HCT116 (cell line): Measurements from ENCODE around the gene ARHGEF25. TPM values are rescaled to one million over a fixed set of nuclear protein-coding genes. Genes with fewer than 3 reads are reported as not detected.

ENCODE experiments used
- ATAC-seq: fragments of 200-7000 bp; cut with Tn5 transposase; 2 replicates; pipeline ENCODE4 v1.9.1; 2020; ENCODE audit warnings: mild to moderate bottlenecking, moderate library complexity
- BruUV-seq: library from RNA; stranded (reverse); fragments of 400-500 nt; replicated peaks from 2 replicates; lab custom pipeline; 2021; lab: Mats Ljungman, UMichigan
- CTCF ChIA-PET: fragments of 300-600 bp; sonication (Branson Sonifier 250); formaldehyde crosslinking; loops from one replicate; lab custom pipeline; 2021; ENCODE audit warnings: antibody characterized with exemption; lab: Charles Lee
- POLR2A ChIA-PET: fragments of 300-600, 350-600 bp; sonication (Branson Sonifier 250); formaldehyde crosslinking; loops from one replicate; lab custom pipeline; 2021; ENCODE audit warnings: antibody characterized with exemption; lab: Charles Lee
- RAD21 ChIA-PET, 2 experiments: fragments of 300-600 bp; sonication (Branson Sonifier 250); formaldehyde crosslinking; loops; one replicate each; lab custom pipeline; 2023; ENCODE audit warnings: low total read pairs in 2 of 2; ENCODE audit not compliant: uncharacterized antibody in 2 of 2, unreplicated experiment in 2 of 2, low non-redundant PET in 1 of 2; lab: Charles Lee
- DNase-seq: peaks from one replicate; pipeline ENCODE4 v3.0.0-alpha.2; 2010; ENCODE audit warnings: low read depth, low spot score
- H2AFZ ChIP-seq: fragments of 200-600 bp; shearing (Covaris generic), sonication (generic); 2 replicates; pipeline ENCODE4 v1.6.1; 2017; ENCODE audit warnings: low read depth, mixed run types, mixed read lengths, antibody characterized with exemption, low read length; ENCODE audit not compliant: poor library complexity, severe bottlenecking
- H3K27ac ChIP-seq: 2 replicates; pipeline ENCODE4 v1.5.1; 2012; ENCODE audit warnings: low read depth, low read length
- H3K27me3 ChIP-seq: fragments of 200-600 bp; sonication (generic); 2 replicates; pipeline ENCODE4 v1.6.1; 2016; ENCODE audit warnings: mixed run types, low read length, mixed read lengths; ENCODE audit not compliant: insufficient read depth
- H3K36me3 ChIP-seq, 2 experiments: fragments of 200-500 bp in 1 of 2; fragments of 200-600 bp in 1 of 2; sonication (Bioruptor generic) in 1 of 2; sonication (generic) in 1 of 2; 2 replicates each; pipeline versions ENCODE4 v1.5.1 to v1.6.1; 2014 to 2016; ENCODE audit warnings: low read length in 2 of 2, inconsistent platforms in 1 of 2, mixed read lengths in 1 of 2, mixed run types in 1 of 2; ENCODE audit not compliant: insufficient read depth in 2 of 2, control insufficient read depth in 1 of 2
- H3K4me1 ChIP-seq, 2 experiments: fragments of 200-600 bp in 1 of 2; sonication (generic) in 1 of 2; 2 replicates each; pipeline versions ENCODE4 v1.5.1 to v1.6.1; 2012 to 2017; ENCODE audit warnings: low read length in 2 of 2, inconsistent platforms in 1 of 2, mild to moderate bottlenecking in 1 of 2, mixed read lengths in 1 of 2, mixed run types in 1 of 2, moderate library complexity in 1 of 2; ENCODE audit not compliant: insufficient read depth in 2 of 2, control insufficient read depth in 1 of 2
- H3K4me2 ChIP-seq: fragments of 200-600 bp; sonication (generic); 2 replicates; pipeline ENCODE4 v1.6.1; 2017; ENCODE audit warnings: mixed run types, low read length, mixed read lengths
- H3K4me3 ChIP-seq, 2 experiments: fragments of 200-600 bp in 1 of 2; sonication (generic) in 1 of 2; replicated peaks in 1 of 2; 2 replicates each; pipeline ENCODE4 v1.5.1; 2011 to 2016; ENCODE audit warnings: low read length in 2 of 2, control low read depth in 1 of 2, low read depth in 1 of 2, mild to moderate bottlenecking in 1 of 2, mixed read lengths in 1 of 2, mixed run types in 1 of 2
- H3K79me2 ChIP-seq: fragments of 200-600 bp; sonication (generic); 2 replicates; pipeline ENCODE4 v1.6.1; 2017; ENCODE audit warnings: mild to moderate bottlenecking, mixed run types, low read length, moderate library complexity, mixed read lengths; ENCODE audit not compliant: insufficient read depth
- H3K9ac ChIP-seq: fragments of 200-600 bp; sonication (generic); 2 replicates; pipeline ENCODE4 v1.6.1; 2016; ENCODE audit warnings: low read length, mixed read lengths
- H3K9me2 ChIP-seq: fragments of 200-600 bp; sonication (generic), shearing (Covaris generic); 2 replicates; pipeline ENCODE4 v1.6.1; 2017; ENCODE audit warnings: mixed run types, mild to moderate bottlenecking, moderate library complexity; ENCODE audit not compliant: insufficient read depth
- H3K9me3 ChIP-seq, 2 experiments: fragments of 200-500 bp in 1 of 2; fragments of 200-600 bp in 1 of 2; sonication (Bioruptor generic) in 1 of 2; sonication (generic) in 1 of 2; 2 replicates each; pipeline ENCODE4 v1.6.1; 2014 to 2017; ENCODE audit warnings: low read length in 2 of 2, mixed read lengths in 2 of 2, inconsistent platforms in 1 of 2, low read depth in 1 of 2, mild to moderate bottlenecking in 1 of 2, mixed run types in 1 of 2, moderate library complexity in 1 of 2; ENCODE audit not compliant: control insufficient read depth in 1 of 2, insufficient read depth in 1 of 2
- H4K20me1 ChIP-seq: fragments of 200-600 bp; sonication (generic), shearing (Covaris generic); 2 replicates; pipeline ENCODE4 v1.6.1; 2017; ENCODE audit warnings: mixed run types, mild to moderate bottlenecking, moderate library complexity; ENCODE audit not compliant: insufficient read depth
- CBX3 ChIP-seq: IDR thresholded peaks from 2 replicates; pipeline ENCODE4 v1.6.1; 2012; ENCODE audit warnings: low read depth
- CEBPB ChIP-seq: IDR thresholded peaks from 2 replicates; pipeline ENCODE4 v1.6.1; 2012; ENCODE audit warnings: low read depth
- ELF1 ChIP-seq: IDR thresholded peaks from 2 replicates; pipeline ENCODE4 v1.6.1; 2012; ENCODE audit warnings: low read depth, borderline replicate concordance
- EZH2 ChIP-seq: fragments of 200-600 bp; sonication (generic); IDR thresholded peaks from 2 replicates; pipeline ENCODE4 v1.6.1; 2017; ENCODE audit warnings: antibody characterized with exemption, mixed run types
- EZH2phosphoT487 ChIP-seq: fragments of 200-600 bp; IDR thresholded peaks from 2 replicates; pipeline ENCODE4 v1.6.1; 2018; ENCODE audit warnings: antibody characterized with exemption, borderline replicate concordance
- JUND ChIP-seq: IDR thresholded peaks from 2 replicates; pipeline ENCODE4 v1.6.1; 2012
- MAX ChIP-seq: IDR thresholded peaks from 2 replicates; pipeline ENCODE4 v1.6.1; 2012
- POLR2A ChIP-seq: IDR thresholded peaks from 2 replicates; pipeline ENCODE4 v1.7.0; 2011; ENCODE audit warnings: borderline replicate concordance; ENCODE audit not compliant: insufficient read depth, insufficient read length; ENCODE audit errors: extremely low read depth
- POLR2AphosphoS5 ChIP-seq: IDR thresholded peaks from 2 replicates; pipeline ENCODE4 v1.6.1; 2011; ENCODE audit warnings: mild to moderate bottlenecking, low read depth, low read length, moderate library complexity
- RAD21 ChIP-seq: IDR thresholded peaks from 2 replicates; pipeline ENCODE4 v1.6.1; 2012; ENCODE audit warnings: low read depth, mild to moderate bottlenecking
- REST ChIP-seq: IDR thresholded peaks from 2 replicates; pipeline ENCODE4 v1.6.1; 2012; ENCODE audit warnings: low read depth
- SIN3A ChIP-seq: IDR thresholded peaks from 2 replicates; pipeline ENCODE4 v1.6.1; 2012; ENCODE audit warnings: low read depth
- SRF ChIP-seq: IDR thresholded peaks from 2 replicates; pipeline ENCODE4 v1.6.1; 2012; ENCODE audit warnings: low read depth
- TCF7L2 ChIP-seq: IDR thresholded peaks from 2 replicates; pipeline ENCODE4 v1.7.0; 2011; ENCODE audit warnings: borderline replicate concordance, inconsistent platforms; ENCODE audit not compliant: insufficient read depth, insufficient read length; ENCODE audit errors: extremely low read depth
- YY1 ChIP-seq: IDR thresholded peaks from 2 replicates; pipeline ENCODE4 v1.6.1; 2011; ENCODE audit warnings: low read length, low read depth, moderate library complexity, mild to moderate bottlenecking; ENCODE audit not compliant: insufficient replicate concordance; ENCODE audit errors: extremely low read depth
- ZFX ChIP-seq: fragments of 450-650 bp; IDR thresholded peaks from 2 replicates; pipeline ENCODE4 v1.6.1; 2017
- ZNF274 ChIP-seq: fragments of 200-500 bp; sonication (Bioruptor generic); IDR thresholded peaks from 2 replicates; pipeline ENCODE4 v1.6.1; 2014; ENCODE audit warnings: mild to moderate bottlenecking, low read depth, low read length, inconsistent platforms
- intact Hi-C: fragments of 100-400 bp; cut with micrococcal nuclease; formaldehyde crosslinking; loops from 2 replicates; pipeline ENCODE4 v1.10.0; 2022
- total RNA-seq: library from RNA; stranded (reverse); gene quantifications from one replicate; pipeline ENCODE4 v1.2.1, GENCODE V29; 2021; ENCODE audit not compliant: unreplicated experiment
- TF ChIP-seq, protein P1 (sequence below), 3 experiments: fragments of 200-600 bp in 1 of 3; sonication (generic) in 1 of 3; IDR thresholded peaks in 2 of 3; conservative IDR thresholded peaks in 1 of 3; 2 replicates each; pipeline ENCODE4 v1.5.1; 2012 to 2017; ENCODE audit warnings: low read depth in 2 of 3, low read length in 2 of 3, antibody characterized with exemption in 1 of 3, borderline replicate concordance in 1 of 3, control low read depth in 1 of 3, mild to moderate bottlenecking in 1 of 3, mixed read lengths in 1 of 3, mixed run types in 1 of 3, moderate library complexity in 1 of 3; ENCODE audit not compliant: insufficient read depth in 1 of 3
- TF ChIP-seq, protein P2 (sequence below): IDR thresholded peaks from 2 replicates; pipeline ENCODE4 v1.6.1; 2011; ENCODE audit warnings: mild to moderate bottlenecking, low read length, moderate library complexity; ENCODE audit not compliant: insufficient replicate concordance; ENCODE audit errors: extremely low read depth

The ARHGEF25 gene
- total RNA-seq, 1 experiment from 2014 or later, result 3.6 TPM

GRCh38 chr12:57571926-57572762 lies 39.1 kb upstream of the ARHGEF25 start:
- H2AFZ ChIP-seq, result no peak overlapping the region
- no peak overlapping the region for H3K4me3 ChIP-seq
- intact Hi-C loops, result no loop called here
- no peaks in the 10 kb centered on the region for H3K79me2 ChIP-seq
- RAD21 ChIA-PET, result no interaction called here
- H3K9me2 ChIP-seq, result no peaks in the 10 kb centered on the region
- BruUV-seq, result no TSS peak
- no peak for DNase-seq
- ATAC-seq, result no peak
- H4K20me1 ChIP-seq, result no peaks in the 10 kb centered on the region
- POLR2A ChIA-PET, result no interaction called here
- no peaks in the 10 kb centered on the region for H3K27me3 ChIP-seq
- peaks cover 0 to 6% of the 10 kb centered on the region in 2 experiments; a peak in 2 of 4 replicates for H3K36me3 ChIP-seq
- H3K9ac ChIP-seq, result no peak overlapping the region
- H3K4me1 ChIP-seq, result no peaks in the 10 kb centered on the region
- H3K4me2 ChIP-seq, result no peak overlapping the region
- CTCF ChIA-PET, result interaction anchor here (2.6 kb wide), 1 partner anchor 11 kb away, joined by 12 read pairs; no protein-coding TSS in a partner anchor
- H3K27ac ChIP-seq, result no peak overlapping the region
- H3K9me3 ChIP-seq, result no peaks in the 10 kb centered on the region
- no peak for TF ChIP-seq YY1
- TF ChIP-seq POLR2AphosphoS5, result no peak
- TF ChIP-seq ZNF274, result no peak
- TF ChIP-seq MAX, result no peak
- TF ChIP-seq CEBPB, result no peak
- TF ChIP-seq, protein P1, sequence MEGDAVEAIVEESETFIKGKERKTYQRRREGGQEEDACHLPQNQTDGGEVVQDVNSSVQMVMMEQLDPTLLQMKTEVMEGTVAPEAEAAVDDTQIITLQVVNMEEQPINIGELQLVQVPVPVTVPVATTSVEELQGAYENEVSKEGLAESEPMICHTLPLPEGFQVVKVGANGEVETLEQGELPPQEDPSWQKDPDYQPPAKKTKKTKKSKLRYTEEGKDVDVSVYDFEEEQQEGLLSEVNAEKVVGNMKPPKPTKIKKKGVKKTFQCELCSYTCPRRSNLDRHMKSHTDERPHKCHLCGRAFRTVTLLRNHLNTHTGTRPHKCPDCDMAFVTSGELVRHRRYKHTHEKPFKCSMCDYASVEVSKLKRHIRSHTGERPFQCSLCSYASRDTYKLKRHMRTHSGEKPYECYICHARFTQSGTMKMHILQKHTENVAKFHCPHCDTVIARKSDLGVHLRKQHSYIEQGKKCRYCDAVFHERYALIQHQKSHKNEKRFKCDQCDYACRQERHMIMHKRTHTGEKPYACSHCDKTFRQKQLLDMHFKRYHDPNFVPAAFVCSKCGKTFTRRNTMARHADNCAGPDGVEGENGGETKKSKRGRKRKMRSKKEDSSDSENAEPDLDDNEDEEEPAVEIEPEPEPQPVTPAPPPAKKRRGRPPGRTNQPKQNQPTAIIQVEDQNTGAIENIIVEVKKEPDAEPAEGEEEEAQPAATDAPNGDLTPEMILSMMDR (IDR thresholded peaks at IDR 0.05 in 2 of 3, conservative IDR thresholded peaks at IDR 0.05 in 1 of 3; ENCODE audit: borderline replicate concordance in 1 of 3, insufficient read depth in 1 of 3, low read depth in 2 of 3, low read length in 2 of 3), result no peak
- no peak for TF ChIP-seq TCF7L2
- no peak for TF ChIP-seq POLR2A
- no peak for TF ChIP-seq EZH2phosphoT487
- no peak for TF ChIP-seq SRF
- TF ChIP-seq REST, result no peak
- no peak for TF ChIP-seq ZFX
- no peak for TF ChIP-seq ELF1
- no peak for TF ChIP-seq CBX3
- no peak for TF ChIP-seq JUND
- TF ChIP-seq RAD21, result no peak
- no peak for TF ChIP-seq SIN3A
- TF ChIP-seq EZH2, result no peak
- TF ChIP-seq, protein P2, sequence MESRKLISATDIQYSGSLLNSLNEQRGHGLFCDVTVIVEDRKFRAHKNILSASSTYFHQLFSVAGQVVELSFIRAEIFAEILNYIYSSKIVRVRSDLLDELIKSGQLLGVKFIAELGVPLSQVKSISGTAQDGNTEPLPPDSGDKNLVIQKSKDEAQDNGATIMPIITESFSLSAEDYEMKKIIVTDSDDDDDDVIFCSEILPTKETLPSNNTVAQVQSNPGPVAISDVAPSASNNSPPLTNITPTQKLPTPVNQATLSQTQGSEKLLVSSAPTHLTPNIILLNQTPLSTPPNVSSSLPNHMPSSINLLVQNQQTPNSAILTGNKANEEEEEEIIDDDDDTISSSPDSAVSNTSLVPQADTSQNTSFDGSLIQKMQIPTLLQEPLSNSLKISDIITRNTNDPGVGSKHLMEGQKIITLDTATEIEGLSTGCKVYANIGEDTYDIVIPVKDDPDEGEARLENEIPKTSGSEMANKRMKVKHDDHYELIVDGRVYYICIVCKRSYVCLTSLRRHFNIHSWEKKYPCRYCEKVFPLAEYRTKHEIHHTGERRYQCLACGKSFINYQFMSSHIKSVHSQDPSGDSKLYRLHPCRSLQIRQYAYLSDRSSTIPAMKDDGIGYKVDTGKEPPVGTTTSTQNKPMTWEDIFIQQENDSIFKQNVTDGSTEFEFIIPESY, result no peak
